HepG2 (cell line): ENCODE data around the gene KCNK18. TPM values are rescaled to one million over a fixed set of nuclear protein-coding genes. Genes with fewer than 3 reads are reported as not detected.

ENCODE experiments used
- FOSL2 ChIP-seq: sonication (generic); formaldehyde crosslinking; IDR thresholded peaks from 2 replicates; pipeline ENCODE4 v1.4.0; 2020; ENCODE audit warnings: missing genetic modification reagents
- GABPB1 ChIP-seq: IDR thresholded peaks from 2 replicates; pipeline ENCODE4 v1.6.1; 2016; ENCODE audit warnings: mild to moderate bottlenecking, missing genetic modification reagents, moderate library complexity, missing compliant biosample characterization
- THAP11 ChIP-seq: IDR thresholded peaks from 2 replicates; pipeline ENCODE4 v1.6.1; 2016; ENCODE audit warnings: missing biosample characterization, missing genetic modification reagents
- ZNF143 ChIP-seq: sonication (generic); formaldehyde crosslinking; IDR thresholded peaks from 2 replicates; pipeline ENCODE4 v1.4.0; 2020; ENCODE audit warnings: missing genetic modification reagents
- ZNF234 ChIP-seq: sonication (generic); formaldehyde crosslinking; conservative IDR thresholded peaks from 2 replicates; pipeline ENCODE4 v1.5.1; 2020; ENCODE audit warnings: mild to moderate bottlenecking, missing genetic modification reagents
- polyA plus RNA-seq, 8 experiments: library from polyadenylated mRNA; depleted of rRNA in 3 of 8; stranded (reverse) in 7 of 8; unstranded in 1 of 8; fragments of >200 nt; fragmentation: Illumina TruSeq in 4 of 8; extraction: Trizol in 4 of 8; gene quantifications; 2 replicates each; pipeline versions ENCODE4 v1.2.1 to v1.2.3, GENCODE V29; 2011 to 2016; ENCODE audit warnings: low read depth in 4 of 8, missing spikeins in 1 of 8, mixed read lengths in 1 of 8; ENCODE audit not compliant: insufficient read depth in 1 of 8
- total RNA-seq, 5 experiments: library from RNA; depleted of rRNA; stranded (reverse); fragments of >200 nt; fragmentation: Illumina TruSeq; extraction: Trizol; gene quantifications; 2 replicates each; pipeline ENCODE4 v1.2.3, GENCODE V29; 2016; ENCODE audit warnings: low read depth in 1 of 5
- TF ChIP-seq, protein P1 (sequence below), 2 experiments: fragments of 450-650 bp in 1 of 2; sonication (generic) in 1 of 2; formaldehyde crosslinking; IDR thresholded peaks; 2 replicates each; pipeline versions ENCODE4 v1.5.0 to v1.8.0; 2020 to 2022; ENCODE audit warnings: mild to moderate bottlenecking in 1 of 2, missing genetic modification reagents in 1 of 2
- TF ChIP-seq, protein P2 (sequence below), 2 experiments: sonication (generic) in 1 of 2; formaldehyde crosslinking in 1 of 2; IDR thresholded peaks; 2 replicates each; pipeline versions ENCODE4 v1.5.1 to v1.6.1; 2011 to 2020; ENCODE audit warnings: borderline replicate concordance in 1 of 2, low read depth in 1 of 2, low read length in 1 of 2, mild to moderate bottlenecking in 1 of 2, missing genetic modification reagents in 1 of 2, moderate library complexity in 1 of 2
- TF ChIP-seq, protein P3 (sequence below): sonication (generic); formaldehyde crosslinking; IDR thresholded peaks from 2 replicates; pipeline ENCODE4 v1.9.0; 2021; ENCODE audit warnings: missing genetic modification reagents, mild to moderate bottlenecking, borderline replicate concordance

Gene KCNK18
- total and polyA plus RNA-seq, 2 of the 13 experiments (the other 11 are each of a cell fraction or from before 2014, with no cell fraction given): not detected

DNA sequence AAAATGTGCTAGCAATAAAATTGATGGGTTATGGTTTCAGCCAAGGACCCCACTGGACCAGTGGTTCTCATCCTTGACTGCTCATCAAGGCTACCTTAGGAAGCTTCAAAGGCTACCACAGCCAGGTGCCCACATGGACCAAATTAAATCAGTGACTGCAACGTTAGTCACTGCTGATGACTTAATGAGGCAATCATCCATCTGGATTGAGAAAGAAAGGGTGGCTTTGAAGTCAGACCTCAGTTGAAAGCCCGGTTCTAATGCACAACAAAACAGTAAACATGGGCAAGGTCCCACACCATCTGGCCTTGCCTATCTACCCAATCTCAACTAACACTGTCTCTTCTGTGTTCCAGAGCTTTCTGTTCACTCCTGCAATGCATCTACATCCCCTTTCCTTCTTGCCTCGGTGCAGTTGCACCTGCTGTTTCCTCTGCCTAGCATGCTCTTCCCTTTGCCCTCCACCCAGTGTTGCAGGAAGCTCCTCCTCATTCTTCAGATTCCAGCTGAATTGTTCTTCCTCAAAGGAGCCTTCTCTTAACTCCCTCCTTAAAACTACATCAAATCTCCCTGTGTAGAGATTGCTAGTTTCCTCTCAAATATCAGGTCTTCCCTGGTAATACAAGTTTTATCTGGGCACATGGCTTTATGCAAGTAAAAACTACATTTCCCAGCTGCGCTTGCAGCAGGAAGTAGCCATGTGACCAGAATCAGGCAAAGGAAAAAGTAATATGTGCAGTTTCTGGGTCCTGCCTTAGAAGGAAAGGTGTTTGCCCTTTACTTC lies 10.3 kb upstream of the KCNK18 start (continued):
- TF ChIP-seq GABPB1: peak; percentile 59; the same call in 1 of the 2 replicates
- TF ChIP-seq ZNF143 (CRISPR knock-in tag): peak; percentile 86
- peak; percentile 78 for TF ChIP-seq FOSL2 (CRISPR knock-in tag)
- TF ChIP-seq, protein P1, sequence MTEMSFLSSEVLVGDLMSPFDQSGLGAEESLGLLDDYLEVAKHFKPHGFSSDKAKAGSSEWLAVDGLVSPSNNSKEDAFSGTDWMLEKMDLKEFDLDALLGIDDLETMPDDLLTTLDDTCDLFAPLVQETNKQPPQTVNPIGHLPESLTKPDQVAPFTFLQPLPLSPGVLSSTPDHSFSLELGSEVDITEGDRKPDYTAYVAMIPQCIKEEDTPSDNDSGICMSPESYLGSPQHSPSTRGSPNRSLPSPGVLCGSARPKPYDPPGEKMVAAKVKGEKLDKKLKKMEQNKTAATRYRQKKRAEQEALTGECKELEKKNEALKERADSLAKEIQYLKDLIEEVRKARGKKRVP (CRISPR knock-in tag; IDR thresholded peaks at IDR 0.05): peak in 1 of 2 experiments; percentile 88; a peak in 2 of 4 replicates
- TF ChIP-seq, protein P2, sequence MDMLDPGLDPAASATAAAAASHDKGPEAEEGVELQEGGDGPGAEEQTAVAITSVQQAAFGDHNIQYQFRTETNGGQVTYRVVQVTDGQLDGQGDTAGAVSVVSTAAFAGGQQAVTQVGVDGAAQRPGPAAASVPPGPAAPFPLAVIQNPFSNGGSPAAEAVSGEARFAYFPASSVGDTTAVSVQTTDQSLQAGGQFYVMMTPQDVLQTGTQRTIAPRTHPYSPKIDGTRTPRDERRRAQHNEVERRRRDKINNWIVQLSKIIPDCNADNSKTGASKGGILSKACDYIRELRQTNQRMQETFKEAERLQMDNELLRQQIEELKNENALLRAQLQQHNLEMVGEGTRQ (IDR thresholded peaks at IDR 0.05; ENCODE audit: low read depth, low read length): 0 out of 2 replicates have a peak, but pooled peaks have one; percentile 25
- TF ChIP-seq, protein P2 (CRISPR knock-in tag; IDR thresholded peaks at IDR 0.05; ENCODE audit: borderline replicate concordance): peak; percentile 60; the same call in 1 of the 2 replicates
- TF ChIP-seq, protein P3, sequence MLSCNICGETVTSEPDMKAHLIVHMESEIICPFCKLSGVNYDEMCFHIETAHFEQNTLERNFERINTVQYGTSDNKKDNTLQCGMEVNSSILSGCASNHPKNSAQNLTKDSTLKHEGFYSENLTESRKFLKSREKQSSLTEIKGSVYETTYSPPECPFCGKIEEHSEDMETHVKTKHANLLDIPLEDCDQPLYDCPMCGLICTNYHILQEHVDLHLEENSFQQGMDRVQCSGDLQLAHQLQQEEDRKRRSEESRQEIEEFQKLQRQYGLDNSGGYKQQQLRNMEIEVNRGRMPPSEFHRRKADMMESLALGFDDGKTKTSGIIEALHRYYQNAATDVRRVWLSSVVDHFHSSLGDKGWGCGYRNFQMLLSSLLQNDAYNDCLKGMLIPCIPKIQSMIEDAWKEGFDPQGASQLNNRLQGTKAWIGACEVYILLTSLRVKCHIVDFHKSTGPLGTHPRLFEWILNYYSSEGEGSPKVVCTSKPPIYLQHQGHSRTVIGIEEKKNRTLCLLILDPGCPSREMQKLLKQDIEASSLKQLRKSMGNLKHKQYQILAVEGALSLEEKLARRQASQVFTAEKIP (CRISPR knock-in tag): no peak
- TF ChIP-seq THAP11: peak; percentile 96
- TF ChIP-seq ZNF234: no peak
